ENCODE measurements around the gene FBXO44. TPM values are rescaled to one million over a fixed set of nuclear protein-coding genes. Genes with fewer than 3 reads are reported as not detected.
A peak's percentile ranks its signal among the peaks of the same experiment; 100 is the strongest.

FBXO44 gene
- total RNA-seq, 1 experiment from 2014 or later: 24.5 TPM

DNA sequence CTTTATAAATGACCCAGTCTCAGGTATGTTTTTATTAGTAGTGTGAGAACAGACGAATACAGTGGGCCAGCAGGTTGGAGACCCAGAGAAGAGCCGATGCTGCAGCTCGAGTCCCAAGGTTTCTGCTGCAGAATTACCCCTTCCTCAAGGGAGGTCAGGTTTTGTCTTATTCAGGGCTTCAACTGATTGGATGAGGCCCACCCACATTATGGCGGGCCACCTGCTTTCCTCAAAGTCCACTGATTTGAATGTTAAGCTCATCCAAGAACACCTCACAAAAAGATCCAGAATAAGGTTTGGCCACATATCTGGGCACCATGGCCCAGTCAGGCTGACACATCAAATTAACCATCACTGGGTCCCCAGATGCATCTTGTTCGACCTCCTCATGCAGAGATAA lies 41.3 kb upstream of the FBXO44 start:
- H4K20me1 ChIP-seq (ENCODE audit: control insufficient read depth, insufficient read depth, insufficient read length): no peaks in the 10 kb centered on the region
- DNase-seq: no peak
- H4K8ac ChIP-seq (replicated peaks; ENCODE audit: insufficient read length, low read depth, low read length): no peak overlapping the region
- no peak overlapping the region for H3K56ac ChIP-seq (ENCODE audit: insufficient read length, low read depth, low read length)
- H3K23ac ChIP-seq (ENCODE audit: insufficient read length, low read depth, low read length): no peak overlapping the region
- H2AK5ac ChIP-seq (ENCODE audit: insufficient read length, low read length): no peak overlapping the region
- no peaks in the 10 kb centered on the region for H3K27me3 ChIP-seq (ENCODE audit: insufficient read depth, low read length)
- no CpG with 5 or more reads among the region's 5 CpGs for WGBS (ENCODE audit: extremely low coverage, insufficient read length, low lambda C conversion rate)
- no peak overlapping the region for H2BK20ac ChIP-seq (ENCODE audit: low read depth, low read length, poor library complexity, severe bottlenecking)
- no peaks in the 10 kb centered on the region for H3K79me1 ChIP-seq (ENCODE audit: insufficient read depth, low read depth, low read length, poor library complexity, severe bottlenecking)
- peaks cover 2% of the 10 kb centered on the region for H3K23me2 ChIP-seq (ENCODE audit: insufficient read length, low read depth, low read length, poor library complexity, severe bottlenecking)
- H3K9me3 ChIP-seq (ENCODE audit: control insufficient read depth, low read depth, low read length): no peaks in the 10 kb centered on the region
- peak overlapping the region in 1 of 3 experiments; percentile 8; a peak in 1 of 7 replicates for H3K27ac Mint-ChIP-seq
- H2BK15ac ChIP-seq (ENCODE audit: low read depth, low read length): no peak overlapping the region
- H3K27ac ChIP-seq (ENCODE audit: insufficient read length, low read depth, low read length): no peak overlapping the region
- no peak overlapping the region for H2BK5ac ChIP-seq (ENCODE audit: insufficient read length, low read length)
- H4K91ac ChIP-seq (ENCODE audit: insufficient read length, low read depth, low read length): no peak overlapping the region
- no peak overlapping the region for H2BK120ac ChIP-seq (ENCODE audit: low read depth, low read length, poor library complexity, severe bottlenecking)
- no peak overlapping the region for H3K18ac ChIP-seq (ENCODE audit: insufficient read length, low read depth, low read length)
- H2AFZ ChIP-seq (ENCODE audit: low read length): no peak overlapping the region
- H3K9me3 Mint-ChIP-seq: no peaks in the 10 kb centered on the region; a peak in 3 of 5 replicates
- no peak overlapping the region for H3K4me2 ChIP-seq (ENCODE audit: insufficient read depth, insufficient read length, low read length)
- H3K4me1 ChIP-seq (ENCODE audit: insufficient read depth, low read length): no peaks in the 10 kb centered on the region
- peaks cover 4% of the 10 kb centered on the region for H3K27me3 Mint-ChIP-seq (ENCODE audit: low read depth)
- no peaks in the 10 kb centered on the region for H3K79me2 ChIP-seq (ENCODE audit: insufficient read depth, low read length)
- H3K4me3 Mint-ChIP-seq: no peak overlapping the region
- no peak overlapping the region for H3K4ac ChIP-seq (ENCODE audit: low read depth, low read length)
- no peak overlapping the region for H2BK12ac ChIP-seq (ENCODE audit: insufficient read length, low read depth, low read length)
- peaks cover 4 to 11% of the 10 kb centered on the region in 2 experiments for H3K4me1 Mint-ChIP-seq
- no peak overlapping the region for H4K5ac ChIP-seq (ENCODE audit: insufficient read length, low read depth, low read length)
- TF ChIP-seq, protein P1, sequence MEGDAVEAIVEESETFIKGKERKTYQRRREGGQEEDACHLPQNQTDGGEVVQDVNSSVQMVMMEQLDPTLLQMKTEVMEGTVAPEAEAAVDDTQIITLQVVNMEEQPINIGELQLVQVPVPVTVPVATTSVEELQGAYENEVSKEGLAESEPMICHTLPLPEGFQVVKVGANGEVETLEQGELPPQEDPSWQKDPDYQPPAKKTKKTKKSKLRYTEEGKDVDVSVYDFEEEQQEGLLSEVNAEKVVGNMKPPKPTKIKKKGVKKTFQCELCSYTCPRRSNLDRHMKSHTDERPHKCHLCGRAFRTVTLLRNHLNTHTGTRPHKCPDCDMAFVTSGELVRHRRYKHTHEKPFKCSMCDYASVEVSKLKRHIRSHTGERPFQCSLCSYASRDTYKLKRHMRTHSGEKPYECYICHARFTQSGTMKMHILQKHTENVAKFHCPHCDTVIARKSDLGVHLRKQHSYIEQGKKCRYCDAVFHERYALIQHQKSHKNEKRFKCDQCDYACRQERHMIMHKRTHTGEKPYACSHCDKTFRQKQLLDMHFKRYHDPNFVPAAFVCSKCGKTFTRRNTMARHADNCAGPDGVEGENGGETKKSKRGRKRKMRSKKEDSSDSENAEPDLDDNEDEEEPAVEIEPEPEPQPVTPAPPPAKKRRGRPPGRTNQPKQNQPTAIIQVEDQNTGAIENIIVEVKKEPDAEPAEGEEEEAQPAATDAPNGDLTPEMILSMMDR (conservative IDR thresholded peaks at IDR 0.05): no peak
- no peak overlapping the region for H3T11ph ChIP-seq (ENCODE audit: low read length)
- H3K14ac ChIP-seq (ENCODE audit: insufficient read depth, low read length): no peak overlapping the region
- no peaks in the 10 kb centered on the region for H3K36me3 Mint-ChIP-seq (ENCODE audit: insufficient read depth in 1 of 3, low read depth in 3 of 3)
- H3K9ac ChIP-seq (ENCODE audit: extremely low read depth, insufficient read length, low read length): no peak overlapping the region

Data from H9 (cell line).